ENCODE measurements around the gene TMEM217. TPM values are rescaled to one million over a fixed set of nuclear protein-coding genes. Genes with fewer than 3 reads are reported as not detected.

TMEM217 gene
- total RNA-seq, 2 donors from 2014 or later = 0.41 to 6.2 TPM

- DNase-seq (ENCODE audit: low spot score) = no peak
- no peaks in the 10 kb centered on the region for H3K9me3 ChIP-seq
- peaks cover 2% of the 10 kb centered on the region for H3K36me3 ChIP-seq
- ATAC-seq (ENCODE audit: insufficient number of reproducible peaks, low FRiP score, low read depth) = peak; percentile 56
- peak overlapping the region; percentile 75 to 88 for H3K27ac ChIP-seq
- H3K4me3 ChIP-seq = no peak overlapping the region
- no peaks in the 10 kb centered on the region for H3K27me3 ChIP-seq (replicated peaks; ENCODE audit: insufficient read depth)
- TF ChIP-seq CTCF (IDR thresholded peaks at IDR 0.05) = no peak
- H3K4me1 ChIP-seq (ENCODE audit: control insufficient read depth in 1 of 2, low read depth in 2 of 2) = peaks cover 35 to 71% of the 10 kb centered on the region in 2 donors
These were observed 21.6 kb upstream of the TMEM217 start for GRCh38 chr6:37279366-37280134.

DNA sequence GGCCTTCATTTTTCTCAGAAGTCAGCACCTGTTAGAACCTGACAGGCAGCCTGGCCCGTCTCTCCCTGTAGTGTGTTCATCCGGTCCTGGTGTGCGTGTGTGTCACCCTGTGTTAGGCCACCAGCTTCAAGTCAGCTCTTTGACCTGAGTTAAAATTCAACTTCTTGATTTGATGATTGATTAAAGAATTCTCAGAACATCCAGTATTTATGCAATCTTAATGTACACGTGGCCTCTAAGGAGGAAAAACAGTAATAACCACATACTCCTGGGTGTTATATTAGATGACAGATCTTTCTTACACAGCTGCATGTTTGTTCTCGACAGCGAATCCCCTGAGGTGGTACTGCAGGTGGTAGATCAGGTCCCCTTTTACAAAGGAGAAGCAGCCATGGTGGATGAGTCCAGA is 19.1 kb upstream of the TMEM217 start:
- no peak for TF ChIP-seq CTCF (IDR thresholded peaks at IDR 0.05)
- DNase-seq (ENCODE audit: low spot score) (no peak), ATAC-seq (ENCODE audit: insufficient number of reproducible peaks, low FRiP score, low read depth) (no peak)
- H3K4me1 ChIP-seq (ENCODE audit: control insufficient read depth in 1 of 2, low read depth in 2 of 2) = peaks cover 26 to 48% of the 10 kb centered on the region in 2 donors
- peaks cover 3% of the 10 kb centered on the region for H3K36me3 ChIP-seq
- no peaks in the 10 kb centered on the region for H3K9me3 ChIP-seq
- H3K27me3 ChIP-seq (replicated peaks; ENCODE audit: insufficient read depth) = no peaks in the 10 kb centered on the region
- no peak overlapping the region for H3K4me3 ChIP-seq
- H3K27ac ChIP-seq = no peak overlapping the region

DNA sequence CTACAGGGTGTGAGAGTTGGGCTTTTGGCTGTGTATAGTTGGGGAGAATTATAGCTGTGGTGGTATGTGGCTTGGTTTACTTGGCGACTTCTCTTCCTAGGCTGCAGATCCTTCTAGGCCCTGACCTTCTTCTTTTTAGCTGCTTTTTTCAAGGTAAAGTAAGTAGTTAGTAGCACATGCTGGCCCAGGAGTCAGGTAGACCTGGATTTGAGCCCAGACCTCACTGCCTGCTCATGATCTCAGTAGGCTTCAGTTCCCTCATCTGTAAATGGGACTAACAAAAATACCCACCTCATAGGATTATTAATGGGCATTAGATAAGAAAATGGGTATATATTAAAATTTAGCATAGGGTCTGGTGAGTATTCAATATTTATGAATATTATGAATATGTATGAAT is 17.4 kb upstream of the TMEM217 start:
- DNase-seq (ENCODE audit: low spot score) = no peak
- no peak for TF ChIP-seq CTCF (IDR thresholded peaks at IDR 0.05)
- Histone ChIP-seq H3K27me3 (replicated peaks; ENCODE audit: insufficient read depth) (no peaks in the 10 kb centered on the region), H3K4me3 (no peak overlapping the region), H3K27ac (no peak overlapping the region), H3K9me3 (no peaks in the 10 kb centered on the region), H3K36me3 (peaks cover 6% of the 10 kb centered on the region), H3K4me1 (ENCODE audit: control insufficient read depth in 1 of 2, low read depth in 2 of 2) (peaks cover 18 to 31% of the 10 kb centered on the region in 2 donors)
- no peak for ATAC-seq (ENCODE audit: insufficient number of reproducible peaks, low FRiP score, low read depth)

- Histone ChIP-seq H3K27me3 (replicated peaks; ENCODE audit: insufficient read depth) (no peaks in the 10 kb centered on the region), H3K27ac (no peak overlapping the region), H3K36me3 (peaks cover 12% of the 10 kb centered on the region), H3K9me3 (no peaks in the 10 kb centered on the region), H3K4me3 (no peak overlapping the region), H3K4me1 (ENCODE audit: control insufficient read depth in 1 of 2, low read depth in 2 of 2) (peaks cover 8 to 15% of the 10 kb centered on the region in 2 donors)
- no peak for DNase-seq (ENCODE audit: low spot score)
- ATAC-seq (ENCODE audit: insufficient number of reproducible peaks, low FRiP score, low read depth) = no peak
- TF ChIP-seq CTCF (IDR thresholded peaks at IDR 0.05) = no peak
These were observed 15.7 kb upstream of the TMEM217 start for GRCh38 chr6:37273690-37274089.

GRCh38 chr6:37272834-37273566 is 15.1 kb upstream of the TMEM217 start:
- no peaks in the 10 kb centered on the region for H3K27me3 ChIP-seq (replicated peaks; ENCODE audit: insufficient read depth)
- no peak overlapping the region for H3K4me3 ChIP-seq
- peaks cover 6 to 10% of the 10 kb centered on the region in 2 donors for H3K4me1 ChIP-seq (ENCODE audit: control insufficient read depth in 1 of 2, low read depth in 2 of 2)
- no peak overlapping the region for H3K27ac ChIP-seq
- ATAC-seq (ENCODE audit: insufficient number of reproducible peaks, low FRiP score, low read depth) (no peak), DNase-seq (ENCODE audit: low spot score) (no peak)
- no peaks in the 10 kb centered on the region for H3K9me3 ChIP-seq
- peaks cover 12% of the 10 kb centered on the region for H3K36me3 ChIP-seq
- TF ChIP-seq CTCF (IDR thresholded peaks at IDR 0.05) = no peak

All from thoracic aorta (tissue), 2 donors.